GM12865 (cell line): ENCODE data around the gene PKMYT1.

Experiments
- DNase-seq: peaks from one replicate; pipeline ENCODE4 v3.0.0; 2010; ENCODE audit warnings: low read depth
- H3K4me3 ChIP-seq: 2 replicates; pipeline ENCODE4 v1.5.1; 2011; ENCODE audit warnings: mild to moderate bottlenecking, low read depth, low read length, control low read depth
- CTCF ChIP-seq: IDR thresholded peaks from 2 replicates; pipeline ENCODE4 v1.5.1; 2011; ENCODE audit warnings: low read length, control low read depth, low read depth, inconsistent platforms; ENCODE audit not compliant: insufficient read depth; ENCODE audit errors: missing control alignments

The PKMYT1 gene

GRCh38 chr16:3017344-3017743, 37.1 kb upstream of the PKMYT1 start:
- no peak overlapping the region for H3K4me3 ChIP-seq
- DNase-seq, result no peak
- no peak for TF ChIP-seq CTCF

- H3K4me3 ChIP-seq, result no peak overlapping the region
- TF ChIP-seq CTCF, result no peak
These were observed 35.7 kb upstream of the PKMYT1 start for GRCh38 chr16:3015865-3016521.

GRCh38 chr16:3014971-3015370, 34.7 kb upstream of the PKMYT1 start:
- H3K4me3 ChIP-seq, result no peak overlapping the region

More at GRCh38 chr16:3015865-3016521, 35.7 kb upstream of the PKMYT1 start:
- DNase-seq, result no peak

GRCh38 chr16:3013998-3014690, 33.9 kb upstream of the PKMYT1 start:
- no peak overlapping the region for H3K4me3 ChIP-seq
- DNase-seq, result no peak
- TF ChIP-seq CTCF, result no peak

More at GRCh38 chr16:3014971-3015370, 34.7 kb upstream of the PKMYT1 start:
- no peak for TF ChIP-seq CTCF
- DNase-seq, result no peak

- no peak for TF ChIP-seq CTCF
- no peak for DNase-seq
- no peak overlapping the region for H3K4me3 ChIP-seq
These were observed 33.3 kb upstream of the PKMYT1 start for GRCh38 chr16:3013491-3013951.

GRCh38 chr16:3012828-3013420, 32.7 kb upstream of the PKMYT1 start, which contains the start of gene CLDN9:
CLDN9 (plus strand) TSS chr16:3012923; CDS start chr16:3013363, 440 bp downstream.
- TF ChIP-seq CTCF, result no peak
- DNase-seq, result no peak
- no peak within 1 kb of the TSS for H3K4me3 ChIP-seq
